HG02943 (cell line): ENCODE data around the gene SERPINB3.
"Not testable (repeated sequence)": the region's sequence is repeated elsewhere in the genome, so short reads cannot be mapped to it uniquely, and the experiment has no call there.

Source experiments
- ATAC-seq: cut with Tn5 transposase; IDR thresholded peaks from one replicate; pipeline ENCODE4 v1.9.1; 2021; ENCODE audit warnings: mild to moderate bottlenecking, low read depth, moderate library complexity; ENCODE audit not compliant: unreplicated experiment

Gene SERPINB3

GRCh38 chr18:63661750-63662149, at the start of gene SERPINB3:
Gene SERPINB3, minus strand, starts transcription at chr18:63661893. Its CDS starts 677 bp downstream, at chr18:63661216.
- not testable (repeated sequence) for ATAC-seq

- no peak for ATAC-seq
Measured at GRCh38 chr18:63708650-63709049, 47.0 kb upstream of the SERPINB3 start.

GRCh38 chr18:63707816-63708215, 46.1 kb upstream of the SERPINB3 start:
- ATAC-seq: no peak

- ATAC-seq: no peak
Measured at GRCh38 chr18:63705401-63705800, 43.7 kb upstream of the SERPINB3 start.

- ATAC-seq: no peak
Measured at GRCh38 chr18:63702660-63703059, 41.0 kb upstream of the SERPINB3 start, which contains the start of gene SERPINB11. Gene SERPINB11, plus strand, starts transcription at chr18:63702960. Its CDS starts 7,234 bp downstream, at chr18:63710194.

- no peak for ATAC-seq
Measured at GRCh38 chr18:63701952-63702351, 40.3 kb upstream of the SERPINB3 start.

- no peak for ATAC-seq
Measured at GRCh38 chr18:63700501-63700900, 38.8 kb upstream of the SERPINB3 start.

GRCh38 chr18:63697097-63697660, 35.5 kb upstream of the SERPINB3 start:
- ATAC-seq: no peak

GRCh38 chr18:63689064-63689463, 27.4 kb upstream of the SERPINB3 start:
- ATAC-seq: no peak

- ATAC-seq: no peak
Measured at GRCh38 chr18:63686871-63687270, 25.2 kb upstream of the SERPINB3 start.

- ATAC-seq: no peak
Measured at GRCh38 chr18:63684718-63685117, 23.0 kb upstream of the SERPINB3 start.

- ATAC-seq: no peak
Measured at GRCh38 chr18:63683890-63684289, 22.2 kb upstream of the SERPINB3 start.

GRCh38 chr18:63683152-63683551, 21.5 kb upstream of the SERPINB3 start:
- no peak for ATAC-seq

- ATAC-seq: no peak
Measured at GRCh38 chr18:63681449-63682340, 20.0 kb upstream of the SERPINB3 start.

GRCh38 chr18:63679820-63680606, 18.3 kb upstream of the SERPINB3 start:
- no peak for ATAC-seq

- no peak for ATAC-seq
Measured at GRCh38 chr18:63677500-63678225, 16.0 kb upstream of the SERPINB3 start.

GRCh38 chr18:63676526-63677323, 15.0 kb upstream of the SERPINB3 start:
- ATAC-seq: no peak

- ATAC-seq: no peak
Measured at GRCh38 chr18:63664571-63664970, 2.9 kb upstream of the SERPINB3 start.

GRCh38 chr18:63658920-63659319, 2.8 kb downstream of the SERPINB3 start:
- ATAC-seq: not testable (repeated sequence)
